HG03159 (cell line): ENCODE measurements around the gene HOXB8.

Source experiments
- ATAC-seq: cut with Tn5 transposase; IDR thresholded peaks from one replicate; pipeline ENCODE4 v1.9.1; 2021; ENCODE audit warnings: mild to moderate bottlenecking, moderate library complexity; ENCODE audit not compliant: unreplicated experiment

The HOXB8 gene

DNA sequence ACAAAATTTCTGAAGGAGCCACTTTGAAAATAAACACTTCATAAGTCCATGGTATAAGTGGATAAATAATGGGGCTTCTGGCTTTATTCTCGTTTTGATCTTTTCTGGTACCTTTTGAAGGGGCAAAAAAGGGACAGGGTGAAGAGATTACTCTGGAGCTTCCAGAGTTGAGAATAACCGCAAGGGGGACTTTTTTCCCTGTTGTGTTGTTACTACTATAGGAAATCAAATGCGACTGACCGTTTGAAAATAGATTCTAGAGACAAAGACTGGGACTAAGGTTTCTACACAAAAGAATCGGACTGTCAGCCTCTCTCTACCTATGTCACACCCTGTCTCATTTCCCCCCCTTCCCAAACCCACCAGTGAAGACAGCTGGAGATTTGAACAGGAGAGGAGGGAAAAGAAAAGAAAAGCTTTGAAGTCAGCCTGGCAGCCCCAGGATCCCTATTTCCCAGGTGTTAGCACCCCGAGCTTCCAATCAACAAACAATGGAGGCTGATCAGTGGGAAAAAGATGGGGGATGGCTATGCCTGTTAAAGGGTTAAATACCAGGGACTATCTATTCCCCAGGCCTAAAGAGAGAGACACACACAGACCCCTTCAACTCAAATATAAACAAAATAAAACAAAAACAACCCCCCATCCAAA, 45.3 kb downstream of the HOXB8 start:
- ATAC-seq: no peak

GRCh38 chr17:48569240-48569582, 45.9 kb downstream of the HOXB8 start:
- no peak for ATAC-seq

DNA sequence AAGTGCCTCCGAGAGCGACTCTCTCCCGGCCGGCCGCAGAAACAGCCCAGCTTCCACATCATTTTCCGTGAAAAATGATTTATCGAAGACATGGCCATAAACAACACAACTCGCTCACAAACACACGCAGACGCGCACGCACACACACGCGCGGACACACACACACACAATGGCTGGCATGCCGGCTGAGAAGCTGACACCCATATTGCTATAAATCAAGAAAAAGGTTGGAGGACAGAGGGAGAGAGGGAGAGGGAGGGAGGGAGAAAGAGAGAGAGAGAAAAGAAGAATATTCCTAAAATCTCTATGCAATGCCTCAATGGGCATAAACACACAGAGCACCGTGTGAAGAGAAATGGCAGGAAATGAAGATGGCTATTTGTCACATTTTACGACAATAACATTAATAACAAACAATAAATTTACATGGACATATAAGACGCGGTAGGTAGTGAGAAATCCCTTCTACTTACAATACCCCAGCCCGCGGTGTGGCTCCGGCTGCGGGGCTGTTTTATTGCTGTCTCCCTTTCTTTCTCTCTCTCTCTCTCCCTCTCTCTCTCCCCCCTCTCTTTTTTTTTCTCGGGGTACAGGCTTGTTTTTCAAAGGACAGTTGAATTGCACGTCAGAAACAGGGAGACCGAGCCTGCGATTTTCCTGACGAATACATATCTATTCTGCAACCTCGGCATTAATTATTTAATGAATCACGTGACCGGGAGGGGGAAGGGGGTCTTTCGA, 46.4 kb downstream of the HOXB8 start:
- ATAC-seq: no peak

GRCh38 chr17:48567646-48568354, 47.3 kb downstream of the HOXB8 start:
- no peak for ATAC-seq

DNA sequence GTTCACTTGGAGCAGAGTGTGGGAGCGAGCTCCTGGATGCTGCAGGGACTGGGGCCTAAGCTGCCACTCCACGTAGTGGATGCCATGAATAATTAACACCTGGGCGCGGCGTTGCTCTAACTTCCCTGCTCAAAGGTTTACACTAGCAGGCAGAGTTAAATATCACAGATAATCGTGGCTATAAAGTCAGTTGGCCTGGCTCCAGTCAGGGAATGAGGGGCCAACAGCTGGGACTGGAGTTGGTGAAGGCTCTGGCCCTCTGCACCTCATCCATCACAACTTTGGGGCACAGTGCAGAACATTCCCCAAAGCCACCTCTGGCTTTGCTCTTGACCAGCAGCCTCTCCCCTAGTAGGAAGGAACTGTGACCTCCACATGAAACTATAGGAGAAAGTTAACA, 47.9 kb downstream of the HOXB8 start:
- no peak for ATAC-seq

DNA sequence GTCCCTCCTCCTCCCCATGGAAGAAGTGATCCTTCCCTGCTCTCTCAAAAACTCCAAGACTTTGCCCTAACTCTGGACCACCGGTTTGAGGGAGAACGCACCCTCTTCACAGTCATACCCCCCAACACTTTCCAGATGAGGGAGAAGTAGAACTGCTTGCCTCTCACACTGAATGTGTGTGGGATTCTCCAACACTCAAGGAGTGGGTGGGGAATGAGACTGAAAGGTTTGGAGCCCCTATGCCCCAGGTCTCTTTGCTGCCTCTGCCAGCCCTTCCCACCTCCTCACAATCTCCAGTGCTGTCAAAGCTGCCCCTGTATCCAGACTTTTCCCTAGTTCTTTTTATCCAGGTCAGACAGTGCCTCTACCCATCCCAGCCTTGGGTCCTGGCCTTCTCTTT, 48.4 kb downstream of the HOXB8 start:
- no peak for ATAC-seq

DNA sequence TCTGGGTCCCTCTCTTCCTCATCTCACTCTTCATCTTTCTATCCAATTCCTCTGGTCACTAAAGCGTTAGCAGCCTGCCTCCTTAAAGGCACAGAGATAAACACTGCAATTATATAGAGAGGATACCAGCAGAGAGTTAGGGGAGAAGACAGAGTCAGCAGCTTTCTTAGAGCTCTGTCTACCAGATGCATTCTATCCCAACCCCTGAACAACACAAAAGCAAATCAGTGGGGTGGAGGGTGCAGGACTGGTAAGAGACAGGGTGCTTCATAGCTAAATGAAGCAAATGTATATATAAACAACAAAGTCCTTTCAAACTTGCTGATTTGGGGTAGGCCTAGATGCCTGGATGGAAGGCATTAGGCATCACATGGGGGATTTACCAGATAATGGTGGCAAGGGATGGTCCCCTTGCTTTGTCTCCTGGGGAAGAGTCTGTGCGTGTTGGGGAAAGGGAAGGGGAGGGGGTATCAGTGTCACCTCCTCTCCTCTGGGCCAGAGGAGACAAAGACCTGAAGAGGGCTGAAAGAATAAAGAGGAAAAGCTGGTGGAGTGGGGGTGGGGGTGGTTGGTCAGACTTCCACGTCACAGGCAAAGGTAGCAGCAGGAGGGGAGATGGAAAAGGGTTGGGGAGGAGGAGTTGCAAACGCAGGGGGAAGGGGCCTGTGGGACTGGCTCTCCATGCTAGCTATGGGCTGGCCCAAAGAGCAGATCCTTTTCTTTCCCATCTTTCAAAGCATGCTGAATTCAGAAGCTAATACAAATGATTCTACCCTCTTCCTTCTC, 49.0 kb downstream of the HOXB8 start:
- no peak for ATAC-seq

GRCh38 chr17:48565022-48565554, 50.0 kb downstream of the HOXB8 start:
- no peak for ATAC-seq

DNA sequence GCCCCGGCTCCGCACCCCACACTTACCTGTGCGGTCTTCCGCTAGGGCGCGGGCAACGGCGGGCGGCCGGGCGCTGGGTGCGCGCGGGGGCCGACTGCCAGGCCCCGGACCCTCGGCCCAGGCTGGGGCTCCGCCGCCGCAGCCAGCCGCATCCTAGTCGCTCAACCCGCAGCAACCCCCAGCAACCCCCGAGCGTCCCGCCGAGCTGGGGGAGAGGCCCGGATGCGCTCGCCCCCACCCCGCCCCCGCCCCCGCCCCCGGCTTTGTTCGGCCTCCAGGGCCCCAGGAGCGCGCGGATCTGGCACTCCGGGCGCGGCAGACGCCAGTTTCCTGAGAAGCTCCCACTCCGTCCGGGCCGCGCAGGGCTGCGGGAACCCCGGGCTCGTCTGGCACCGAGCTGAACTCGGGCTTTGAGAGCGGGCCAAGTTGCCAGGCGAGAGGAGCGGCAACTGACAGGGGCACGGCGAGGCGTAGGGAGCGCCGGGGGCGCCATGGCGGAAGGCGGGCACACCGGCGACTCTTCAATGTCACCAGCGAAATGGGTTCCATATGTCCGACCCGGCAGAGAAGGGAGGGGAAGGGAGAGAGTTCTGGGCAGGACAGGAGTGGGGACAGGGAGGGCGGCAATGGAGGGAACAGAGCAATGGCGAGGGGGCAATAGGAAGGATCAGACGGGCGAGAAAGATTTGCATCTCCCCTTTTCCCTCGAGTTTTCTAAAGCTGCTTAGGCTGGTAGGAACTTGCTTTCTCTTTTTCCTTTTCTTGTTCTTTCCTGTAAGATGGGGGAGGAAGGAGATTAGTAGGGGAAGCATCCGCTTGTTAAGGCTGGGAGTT, 50.7 kb downstream of the HOXB8 start:
- no peak for ATAC-seq

DNA sequence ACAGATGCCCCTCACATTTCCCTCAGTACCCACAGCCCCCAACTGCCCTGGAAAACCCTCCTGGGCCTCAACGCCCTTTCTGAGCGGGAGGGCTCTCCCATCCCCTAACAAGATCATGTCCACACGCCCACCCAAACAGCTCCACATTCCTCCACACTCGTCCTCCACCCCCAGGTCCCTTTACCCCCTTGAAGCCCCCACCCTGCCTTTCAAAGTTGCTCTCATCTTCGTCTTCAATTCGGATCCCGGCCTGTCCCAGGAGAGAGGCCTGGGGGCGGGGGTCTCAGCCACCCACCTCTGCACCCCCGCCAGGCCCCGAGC, 51.3 kb downstream of the HOXB8 start:
- ATAC-seq: no peak

GRCh38 chr17:48563385-48563838, 51.7 kb downstream of the HOXB8 start:
- no peak for ATAC-seq

DNA sequence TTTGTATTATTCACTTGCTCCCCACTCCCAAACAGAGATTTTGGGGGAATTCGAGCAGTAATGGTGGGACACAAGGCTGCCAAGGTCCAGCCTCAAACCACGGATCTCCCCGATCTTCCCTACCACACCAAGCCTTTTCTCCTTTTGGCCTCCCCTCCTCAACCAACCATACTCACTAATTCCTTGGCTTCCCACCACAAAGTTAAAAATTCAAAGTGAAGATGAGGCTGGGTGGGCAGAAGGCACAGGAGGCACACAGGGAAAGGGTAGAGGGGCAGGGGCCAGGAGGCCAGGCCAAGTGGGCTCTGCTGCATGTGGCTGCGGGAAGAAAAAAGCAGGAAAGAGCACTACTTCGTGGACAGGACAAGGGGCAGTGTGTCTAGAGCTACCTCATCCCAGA, 52.2 kb downstream of the HOXB8 start:
- ATAC-seq: no peak
